HG03521 (cell line): ENCODE results near the gene LMNA.
"Not testable (repeated sequence)": the region's sequence is repeated elsewhere in the genome, so short reads cannot be mapped to it uniquely, and the experiment has no call there.

Experiments
- ATAC-seq: cut with Tn5 transposase; IDR thresholded peaks from one replicate; pipeline ENCODE4 v1.9.1; 2021; ENCODE audit warnings: mild to moderate bottlenecking, moderate library complexity; ENCODE audit not compliant: unreplicated experiment

Gene LMNA

GRCh38 chr1:156104065-156104810, 10.3 kb upstream of the LMNA start:
- ATAC-seq: no peak

GRCh38 chr1:156104861-156105832, 9.4 kb upstream of the LMNA start:
- no peak for ATAC-seq

- no peak for ATAC-seq
These were observed 7.7 kb upstream of the LMNA start for GRCh38 chr1:156106624-156107488.

GRCh38 chr1:156108057-156108456, 6.5 kb upstream of the LMNA start:
- ATAC-seq: no peak

- no peak for ATAC-seq
These were observed 5.8 kb upstream of the LMNA start for GRCh38 chr1:156108664-156109241.

GRCh38 chr1:156110252-156110651, 4.3 kb upstream of the LMNA start:
- no peak for ATAC-seq

- ATAC-seq: no peak
These were observed 3.1 kb upstream of the LMNA start for GRCh38 chr1:156111355-156111962.

- no peak for ATAC-seq
These were observed 2.0 kb upstream of the LMNA start for GRCh38 chr1:156112276-156113137.

GRCh38 chr1:156113282-156113950, 1.1 kb upstream of the LMNA start:
- no peak for ATAC-seq

- no peak for ATAC-seq
These were observed 505 bp downstream of the LMNA start for GRCh38 chr1:156114919-156115513.

- ATAC-seq: no peak
These were observed 1.2 kb downstream of the LMNA start for GRCh38 chr1:156115514-156116374.

GRCh38 chr1:156116731-156117130, 2.2 kb downstream of the LMNA start:
- not testable (repeated sequence) for ATAC-seq

- ATAC-seq: no peak
These were observed 3.1 kb downstream of the LMNA start for GRCh38 chr1:156117414-156118176.

- no peak for ATAC-seq
These were observed 3.8 kb downstream of the LMNA start for GRCh38 chr1:156118177-156118868.

GRCh38 chr1:156119503-156120209, 5.1 kb downstream of the LMNA start:
- ATAC-seq: no peak
